ENCODE measurements around the gene STK24.

STK24 gene

GRCh38 chr13:98565726-98566565 lies 11.0 kb downstream of the STK24 start:
- no peak for TF ChIP-seq GLIS3 (CRISPR knock-in tag; IDR thresholded peaks at IDR 0.05)
- no peak for TF ChIP-seq ARNTL (CRISPR knock-in tag; IDR thresholded peaks at IDR 0.05; ENCODE audit: borderline replicate concordance, low read depth)
- TF ChIP-seq ZFP30 (CRISPR knock-in tag; IDR thresholded peaks at IDR 0.05) = no peak
- TF ChIP-seq ESRRG (CRISPR knock-in tag; IDR thresholded peaks at IDR 0.05) = no peak
- TF ChIP-seq ISL1 (CRISPR knock-in tag; IDR thresholded peaks at IDR 0.05) = no peak
- no peak for TF ChIP-seq ZNF8 (CRISPR knock-in tag; IDR thresholded peaks at IDR 0.05)
- no peak for TF ChIP-seq ZFP3 (CRISPR knock-in tag; IDR thresholded peaks at IDR 0.05)
- TF ChIP-seq ZNF70 (CRISPR knock-in tag; IDR thresholded peaks at IDR 0.05) = no peak
- no peak for TF ChIP-seq TSHZ2 (CRISPR knock-in tag; IDR thresholded peaks at IDR 0.05)
- no peak for TF ChIP-seq BACH2 (CRISPR knock-in tag; IDR thresholded peaks at IDR 0.05; ENCODE audit: borderline replicate concordance)
- ATAC-seq = peak; percentile 44; the same call in 2 of the 3 replicates

GRCh38 chr13:98564204-98564603 lies 12.7 kb downstream of the STK24 start:
- no peak for ATAC-seq
- TF ChIP-seq TOX (CRISPR knock-in tag; IDR thresholded peaks at IDR 0.05; ENCODE audit: borderline replicate concordance) (no peak), ZNF70 (CRISPR knock-in tag; IDR thresholded peaks at IDR 0.05) (no peak), ZFP30 (CRISPR knock-in tag; IDR thresholded peaks at IDR 0.05) (no peak), CSDC2 (CRISPR knock-in tag; IDR thresholded peaks at IDR 0.05) (no peak), TCF4 (CRISPR knock-in tag; IDR thresholded peaks at IDR 0.05; ENCODE audit: borderline replicate concordance) (no peak), GLIS3 (CRISPR knock-in tag; IDR thresholded peaks at IDR 0.05) (no peak), OSR1 (CRISPR knock-in tag; IDR thresholded peaks at IDR 0.05) (no peak), RARB (CRISPR knock-in tag; IDR thresholded peaks at IDR 0.05) (no peak)
- TF ChIP-seq, protein P1, sequence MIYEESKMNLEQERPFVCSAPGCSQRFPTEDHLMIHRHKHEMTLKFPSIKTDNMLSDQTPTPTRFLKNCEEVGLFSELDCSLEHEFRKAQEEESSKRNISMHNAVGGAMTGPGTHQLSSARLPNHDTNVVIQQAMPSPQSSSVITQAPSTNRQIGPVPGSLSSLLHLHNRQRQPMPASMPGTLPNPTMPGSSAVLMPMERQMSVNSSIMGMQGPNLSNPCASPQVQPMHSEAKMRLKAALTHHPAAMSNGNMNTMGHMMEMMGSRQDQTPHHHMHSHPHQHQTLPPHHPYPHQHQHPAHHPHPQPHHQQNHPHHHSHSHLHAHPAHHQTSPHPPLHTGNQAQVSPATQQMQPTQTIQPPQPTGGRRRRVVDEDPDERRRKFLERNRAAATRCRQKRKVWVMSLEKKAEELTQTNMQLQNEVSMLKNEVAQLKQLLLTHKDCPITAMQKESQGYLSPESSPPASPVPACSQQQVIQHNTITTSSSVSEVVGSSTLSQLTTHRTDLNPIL (CRISPR knock-in tag; IDR thresholded peaks at IDR 0.05; ENCODE audit: low read depth) = no peak

DNA sequence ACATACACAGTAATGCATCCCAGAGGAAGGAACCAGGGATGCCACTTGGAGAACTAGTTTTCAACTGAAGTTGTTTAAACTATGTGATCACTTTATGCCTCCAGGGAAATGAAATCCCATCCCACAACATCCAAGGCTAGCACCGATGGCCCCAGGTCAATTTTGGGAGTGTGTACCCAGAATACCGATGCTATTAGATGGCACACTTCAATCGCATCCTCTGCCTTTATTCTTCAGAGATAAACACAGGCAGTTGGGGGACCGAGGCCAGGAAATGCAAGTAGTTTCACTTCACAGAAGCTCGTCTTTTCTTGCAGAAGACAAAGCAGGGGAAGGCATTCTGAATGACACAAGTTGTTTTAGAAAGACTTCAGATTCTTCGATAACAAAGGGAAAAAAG lies 13.8 kb downstream of the STK24 start:
- TF ChIP-seq, protein P2, sequence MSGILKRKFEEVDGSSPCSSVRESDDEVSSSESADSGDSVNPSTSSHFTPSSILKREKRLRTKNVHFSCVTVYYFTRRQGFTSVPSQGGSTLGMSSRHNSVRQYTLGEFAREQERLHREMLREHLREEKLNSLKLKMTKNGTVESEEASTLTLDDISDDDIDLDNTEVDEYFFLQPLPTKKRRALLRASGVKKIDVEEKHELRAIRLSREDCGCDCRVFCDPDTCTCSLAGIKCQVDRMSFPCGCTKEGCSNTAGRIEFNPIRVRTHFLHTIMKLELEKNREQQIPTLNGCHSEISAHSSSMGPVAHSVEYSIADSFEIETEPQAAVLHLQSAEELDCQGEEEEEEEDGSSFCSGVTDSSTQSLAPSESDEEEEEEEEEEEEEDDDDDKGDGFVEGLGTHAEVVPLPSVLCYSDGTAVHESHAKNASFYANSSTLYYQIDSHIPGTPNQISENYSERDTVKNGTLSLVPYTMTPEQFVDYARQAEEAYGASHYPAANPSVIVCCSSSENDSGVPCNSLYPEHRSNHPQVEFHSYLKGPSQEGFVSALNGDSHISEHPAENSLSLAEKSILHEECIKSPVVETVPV (CRISPR knock-in tag; IDR thresholded peaks at IDR 0.05) = no peak
- no peak for TF ChIP-seq PPARA (CRISPR knock-in tag; IDR thresholded peaks at IDR 0.05; ENCODE audit: borderline replicate concordance)
- TF ChIP-seq CSDC2 (CRISPR knock-in tag; IDR thresholded peaks at IDR 0.05) = no peak
- TF ChIP-seq ISL1 (CRISPR knock-in tag; IDR thresholded peaks at IDR 0.05) = no peak
- TF ChIP-seq TSHZ2 (CRISPR knock-in tag; IDR thresholded peaks at IDR 0.05) = no peak
- no peak for TF ChIP-seq GLIS3 (CRISPR knock-in tag; IDR thresholded peaks at IDR 0.05)
- TF ChIP-seq TCF4 (CRISPR knock-in tag; IDR thresholded peaks at IDR 0.05; ENCODE audit: borderline replicate concordance) = no peak
- TF ChIP-seq ZFP3 (CRISPR knock-in tag; IDR thresholded peaks at IDR 0.05) = no peak
- TF ChIP-seq, protein P1 (CRISPR knock-in tag; IDR thresholded peaks at IDR 0.05; ENCODE audit: low read depth) = no peak
- no peak for TF ChIP-seq ZFP30 (CRISPR knock-in tag; IDR thresholded peaks at IDR 0.05)
- no peak for ATAC-seq
